MM.1S (cell line): Measurements from ENCODE around the gene SNAI3.

Source experiments
- CTCF ChIP-seq: fragments of 300-600 bp; sonication (generic); IDR thresholded peaks from 2 replicates; pipeline ENCODE4 v1.5.1; 2016; ENCODE audit warnings: antibody characterized with exemption, low read length, mixed read lengths
- EZH2 ChIP-seq: fragments of 300-600 bp; sonication (generic); optimal IDR thresholded peaks from 2 replicates; pipeline ENCODE3; 2017; ENCODE audit warnings: low read depth, mild to moderate bottlenecking, antibody characterized with exemption, low read length, mixed read lengths

- no peak for TF ChIP-seq CTCF
- no peak for TF ChIP-seq EZH2
Measured at GRCh38 chr16:88649195-88649923, 36.9 kb downstream of the SNAI3 start.
